CD4-positive, alpha-beta T cell treated with Interleukin-12 subunit alpha and Interleukin-12 subunit beta, for 1 hour (primary cell): ENCODE measurements around the gene OSBPL8.

Experiments used
- DNase-seq: peaks from one replicate; pipeline ENCODE4 v3.0.0-alpha.2; 2020

OSBPL8 gene

GRCh38 chr12:76462668-76463224, 96.8 kb downstream of the OSBPL8 start:
- no peak for DNase-seq

GRCh38 chr12:76460807-76461206, 98.8 kb downstream of the OSBPL8 start:
- DNase-seq: no peak

- DNase-seq: no peak
Observed at GRCh38 chr12:76457818-76458217, 101.8 kb downstream of the OSBPL8 start.

GRCh38 chr12:76457010-76457409, 102.6 kb downstream of the OSBPL8 start:
- DNase-seq: peak; percentile 24

GRCh38 chr12:76455582-76456345, 103.8 kb downstream of the OSBPL8 start:
- peak; percentile 68 for DNase-seq

- no peak for DNase-seq
Observed at GRCh38 chr12:76451528-76451927, 108.0 kb downstream of the OSBPL8 start.

GRCh38 chr12:76450690-76451089, 108.9 kb downstream of the OSBPL8 start:
- no peak for DNase-seq

GRCh38 chr12:76449993-76450392, 109.6 kb downstream of the OSBPL8 start:
- no peak for DNase-seq

- DNase-seq: no peak
Observed at GRCh38 chr12:76449583-76449982, 110.0 kb downstream of the OSBPL8 start.

GRCh38 chr12:76449016-76449415, 110.6 kb downstream of the OSBPL8 start:
- DNase-seq: no peak

- DNase-seq: no peak
Observed at GRCh38 chr12:76446090-76446489, 113.5 kb downstream of the OSBPL8 start.

GRCh38 chr12:76445462-76445861, 114.1 kb downstream of the OSBPL8 start:
- no peak for DNase-seq

GRCh38 chr12:76444408-76444984, 115.1 kb downstream of the OSBPL8 start:
- DNase-seq: no peak

GRCh38 chr12:76441016-76441415, 118.6 kb downstream of the OSBPL8 start:
- no peak for DNase-seq

GRCh38 chr12:76432733-76433132, 126.8 kb downstream of the OSBPL8 start:
- no peak for DNase-seq

GRCh38 chr12:76428117-76428516, 131.5 kb downstream of the OSBPL8 start:
- DNase-seq: no peak

- no peak for DNase-seq
Observed at GRCh38 chr12:76426160-76426559, 133.4 kb downstream of the OSBPL8 start.

- no peak for DNase-seq
Observed at GRCh38 chr12:76424941-76425340, 134.6 kb downstream of the OSBPL8 start.

- no peak for DNase-seq
Observed at GRCh38 chr12:76422543-76423438, 136.8 kb downstream of the OSBPL8 start.

GRCh38 chr12:76422154-76422542, 137.4 kb downstream of the OSBPL8 start:
- DNase-seq: no peak

- DNase-seq: no peak
Observed at GRCh38 chr12:76421046-76421445, 138.5 kb downstream of the OSBPL8 start.

GRCh38 chr12:76420222-76420621, 139.3 kb downstream of the OSBPL8 start:
- no peak for DNase-seq

- DNase-seq: no peak
Observed at GRCh38 chr12:76417116-76417515, 142.5 kb downstream of the OSBPL8 start.
